ENCODE data around the gene NFXL1.
A peak's percentile ranks its signal among the peaks of the same experiment; 100 is the strongest.

Gene NFXL1

GRCh38 chr4:47830265-47831025 lies 83.9 kb downstream of the NFXL1 start:
- H3K27me3 ChIP-seq (ENCODE audit: insufficient read depth, poor library complexity, severe bottlenecking), result no peaks in the 10 kb centered on the region
- no peak for DNase-seq (ENCODE audit: low read depth in 1 of 2, low spot score in 1 of 2)
- no peak overlapping the region for H3K4me3 ChIP-seq (replicated peaks; ENCODE audit: insufficient read depth, low read length)
- TF ChIP-seq SPI1 (IDR thresholded peaks at IDR 0.05; ENCODE audit: borderline replicate concordance, low read depth) (no peak), CTCF (IDR thresholded peaks at IDR 0.05; ENCODE audit: insufficient read depth, low read length) (no peak), POLR2AphosphoS5 (IDR thresholded peaks at IDR 0.05; ENCODE audit: low read depth) (no peak), REST (IDR thresholded peaks at IDR 0.05; ENCODE audit: insufficient replicate concordance, low read depth) (no peak), GABPA (IDR thresholded peaks at IDR 0.05; ENCODE audit: low read depth) (no peak)
- no peak overlapping the region for H3K27ac ChIP-seq (replicated peaks)

- Histone ChIP-seq H3K27me3 (ENCODE audit: insufficient read depth, poor library complexity, severe bottlenecking) (no peaks in the 10 kb centered on the region), H3K4me3 (replicated peaks; ENCODE audit: insufficient read depth, low read length) (no peak overlapping the region), H3K27ac (replicated peaks) (no peak overlapping the region)
- no peak for TF ChIP-seq REST (IDR thresholded peaks at IDR 0.05; ENCODE audit: insufficient replicate concordance, low read depth)
- TF ChIP-seq POLR2AphosphoS5 (IDR thresholded peaks at IDR 0.05; ENCODE audit: low read depth), result no peak
- TF ChIP-seq GABPA (IDR thresholded peaks at IDR 0.05; ENCODE audit: low read depth), result no peak
- no peak for TF ChIP-seq CTCF (IDR thresholded peaks at IDR 0.05; ENCODE audit: insufficient read depth, low read length)
- TF ChIP-seq SPI1 (IDR thresholded peaks at IDR 0.05; ENCODE audit: borderline replicate concordance, low read depth), result no peak
- DNase-seq (ENCODE audit: low read depth in 1 of 2, low spot score in 1 of 2), result no peak
These were observed 84.9 kb downstream of the NFXL1 start for GRCh38 chr4:47829438-47829837.

- H3K4me3 ChIP-seq (replicated peaks; ENCODE audit: insufficient read depth, low read length), result no peak overlapping the region
- DNase-seq (ENCODE audit: low read depth in 1 of 2, low spot score in 1 of 2), result peak in 1 of 2 experiments; percentile 18
- H3K27me3 ChIP-seq (ENCODE audit: insufficient read depth, poor library complexity, severe bottlenecking), result no peaks in the 10 kb centered on the region
- TF ChIP-seq GABPA (IDR thresholded peaks at IDR 0.05; ENCODE audit: low read depth) (no peak), REST (IDR thresholded peaks at IDR 0.05; ENCODE audit: insufficient replicate concordance, low read depth) (no peak), CTCF (IDR thresholded peaks at IDR 0.05; ENCODE audit: insufficient read depth, low read length) (no peak), POLR2AphosphoS5 (IDR thresholded peaks at IDR 0.05; ENCODE audit: low read depth) (no peak), SPI1 (IDR thresholded peaks at IDR 0.05; ENCODE audit: borderline replicate concordance, low read depth) (no peak)
- H3K27ac ChIP-seq (replicated peaks), result no peak overlapping the region
These were observed 86.9 kb downstream of the NFXL1 start for GRCh38 chr4:47827343-47828047.
